ENCODE data around the gene CFAP410. TPM values are rescaled to one million over a fixed set of nuclear protein-coding genes. Genes with fewer than 3 reads are reported as not detected.
"Not testable (repeated sequence)": the region's sequence is repeated elsewhere in the genome, so short reads cannot be mapped to it uniquely, and the experiment has no call there.

CFAP410 gene
- total RNA-seq, 1 experiment from 2014 or later, result 5.0 TPM

GRCh38 chr21:44370027-44370735 lies 31.0 kb upstream of the CFAP410 start:
- DNase-seq (ENCODE audit: extremely low read depth, low read depth), result no peak

DNA sequence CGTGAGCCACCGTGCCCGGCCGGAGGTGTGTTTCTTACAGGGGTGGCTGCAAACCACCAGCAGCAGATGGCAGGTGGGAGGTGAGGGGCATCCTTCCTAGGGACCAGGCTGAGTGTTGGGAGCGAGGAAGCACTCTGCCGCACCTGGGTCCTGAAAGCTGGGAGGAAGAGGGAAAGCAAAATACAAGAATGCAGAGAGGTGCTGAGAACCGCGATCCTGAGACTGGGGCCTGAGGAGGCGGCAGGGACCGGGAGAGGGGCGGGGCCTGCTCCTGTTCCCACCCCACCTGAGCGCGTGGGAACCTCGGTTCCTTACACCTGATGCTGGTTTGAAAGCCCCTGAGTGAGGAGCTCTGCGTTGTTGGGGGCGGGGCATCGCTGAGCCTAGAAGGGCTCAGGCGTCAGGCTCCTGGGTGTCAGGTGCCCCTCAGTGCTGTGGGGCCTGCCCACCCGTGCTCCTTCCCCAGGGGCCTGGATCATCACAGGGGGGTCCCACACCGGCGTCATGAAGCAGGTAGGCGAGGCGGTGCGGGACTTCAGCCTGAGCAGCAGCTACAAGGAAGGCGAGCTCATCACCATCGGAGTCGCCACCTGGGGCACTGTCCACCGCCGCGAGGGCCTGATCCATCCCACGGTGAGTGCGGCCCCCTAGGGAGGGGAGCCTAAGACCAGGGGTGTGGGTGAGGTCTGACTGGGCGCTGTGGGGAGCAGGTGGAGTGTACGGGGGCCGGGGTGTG lies 29.7 kb upstream of the CFAP410 start:
- no peak for DNase-seq (ENCODE audit: extremely low read depth, low read depth)

DNA sequence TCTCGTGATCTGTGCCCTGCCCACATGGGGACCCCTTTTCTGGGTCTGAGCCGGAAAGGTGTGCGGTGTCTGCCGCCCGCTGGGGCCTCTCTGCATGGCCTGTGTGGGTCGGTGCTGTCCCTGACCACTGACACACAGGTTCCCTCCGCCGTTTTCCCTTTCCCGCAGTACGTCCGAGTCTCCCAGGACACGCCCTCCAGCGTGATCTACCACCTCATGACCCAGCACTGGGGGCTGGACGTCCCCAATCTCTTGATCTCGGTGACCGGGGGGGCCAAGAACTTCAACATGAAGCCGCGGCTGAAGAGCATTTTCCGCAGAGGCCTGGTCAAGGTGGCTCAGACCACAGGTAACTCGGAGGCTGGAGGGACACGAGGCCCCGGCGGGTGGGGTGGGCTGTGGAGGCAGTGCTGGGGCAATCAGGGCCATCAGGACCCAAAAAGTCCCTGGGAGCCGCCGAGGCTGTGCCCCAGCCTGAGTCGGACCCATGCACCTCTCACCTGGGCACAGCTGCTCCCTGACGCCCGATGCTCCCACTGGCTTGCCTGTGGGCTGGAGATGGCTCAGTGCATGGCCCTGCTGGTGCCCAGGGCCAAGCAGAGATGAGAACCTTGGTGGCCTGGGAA lies 27.5 kb upstream of the CFAP410 start:
- no peak for DNase-seq (ENCODE audit: extremely low read depth, low read depth)

DNA sequence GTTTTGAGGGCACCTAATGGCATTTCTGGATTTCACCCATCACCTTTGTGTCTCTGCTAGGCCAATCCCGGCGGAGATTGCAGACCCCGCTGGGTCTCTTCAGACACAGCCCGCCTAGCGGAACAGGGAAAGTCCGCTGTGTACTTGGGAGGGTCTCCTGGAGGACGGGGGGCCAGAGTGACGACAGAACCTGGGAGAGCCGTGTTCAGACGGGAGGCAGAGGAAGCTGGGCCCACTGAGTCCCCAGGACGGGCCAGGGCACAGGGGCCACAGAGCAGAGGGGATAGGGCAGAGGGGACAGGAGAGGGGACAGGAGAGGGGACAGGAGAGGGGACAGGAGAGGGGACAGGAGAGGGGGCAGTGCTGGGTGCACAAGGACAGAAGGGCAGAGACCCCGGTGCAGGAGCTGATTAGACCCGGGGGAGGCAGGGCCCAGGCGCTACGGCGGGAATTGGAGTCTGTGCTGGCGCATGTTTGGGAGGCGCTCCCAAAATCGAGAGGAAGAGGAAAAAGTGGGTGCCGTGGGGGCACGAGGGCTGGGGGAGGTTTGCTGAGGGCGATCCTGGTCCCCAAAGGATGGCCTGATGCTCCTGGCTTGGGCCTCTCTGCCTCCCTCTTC lies 26.9 kb upstream of the CFAP410 start:
- DNase-seq (ENCODE audit: extremely low read depth, low read depth), result no peak

DNA sequence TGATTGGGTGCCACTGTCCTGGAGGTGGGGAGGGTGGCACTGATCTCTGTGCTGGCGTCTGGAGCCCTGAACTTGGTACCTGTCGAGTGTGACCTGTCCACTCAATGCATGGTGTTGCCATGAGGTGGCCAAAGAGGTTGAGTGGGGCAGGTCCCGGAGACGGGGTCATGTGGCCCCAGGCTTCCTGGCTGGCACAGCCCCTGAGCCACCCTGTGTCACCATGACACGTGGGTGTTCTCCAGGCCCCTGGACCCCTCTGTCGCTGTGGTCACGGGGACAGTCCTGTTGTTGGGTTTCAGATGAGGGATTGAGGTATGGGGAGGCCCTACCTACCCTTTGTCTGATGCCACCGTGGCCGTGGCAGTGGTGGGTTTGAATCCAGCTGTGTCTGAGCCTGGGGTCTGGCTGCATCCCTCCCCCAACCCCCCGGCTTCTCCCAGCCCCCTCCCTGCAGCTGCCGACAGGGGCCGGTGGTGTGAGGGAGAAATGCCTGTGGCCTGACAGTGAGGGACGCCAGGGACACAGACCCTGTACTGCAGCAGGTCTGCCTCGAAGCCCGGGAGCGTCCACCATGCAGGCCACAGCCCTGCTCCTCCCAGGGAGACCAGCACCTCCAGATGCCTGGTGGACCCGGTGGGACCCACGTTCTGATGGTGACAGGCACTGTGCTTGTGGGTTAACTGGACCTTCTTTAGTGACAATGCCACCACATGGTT lies 26.2 kb upstream of the CFAP410 start:
- DNase-seq (ENCODE audit: extremely low read depth, low read depth), result no peak

- DNase-seq (ENCODE audit: extremely low read depth, low read depth), result no peak
These were observed 25.2 kb upstream of the CFAP410 start for GRCh38 chr21:44364151-44365053.

DNA sequence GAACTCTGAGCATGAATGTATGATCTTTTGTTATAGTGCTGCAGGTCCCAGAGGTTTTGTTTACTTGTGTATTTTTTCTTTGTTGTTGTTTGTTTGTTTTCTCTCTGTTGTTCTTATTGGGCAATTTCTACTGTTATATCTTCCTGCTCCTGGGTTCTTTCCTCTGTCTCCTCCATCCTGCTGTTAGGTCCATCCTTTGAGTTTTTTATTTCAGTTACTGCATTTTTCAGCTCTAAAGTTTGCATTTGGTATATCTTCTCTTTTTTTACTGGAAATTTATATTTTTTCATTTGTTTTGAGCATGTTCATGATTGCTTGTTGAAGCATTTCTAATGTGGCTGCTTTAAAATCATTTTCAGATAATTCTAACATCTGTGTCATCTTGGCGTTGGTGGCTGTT lies 24.1 kb upstream of the CFAP410 start:
- no peak for DNase-seq (ENCODE audit: extremely low read depth, low read depth)

GRCh38 chr21:44361903-44362302 lies 22.7 kb upstream of the CFAP410 start:
- DNase-seq (ENCODE audit: extremely low read depth, low read depth), result not testable (repeated sequence)

- DNase-seq (ENCODE audit: extremely low read depth, low read depth), result no peak
These were observed 21.0 kb upstream of the CFAP410 start for GRCh38 chr21:44360159-44360558.

GRCh38 chr21:44359396-44359795 lies 20.2 kb upstream of the CFAP410 start:
- no peak for DNase-seq (ENCODE audit: extremely low read depth, low read depth)

- DNase-seq (ENCODE audit: extremely low read depth, low read depth), result no peak
These were observed 18.1 kb upstream of the CFAP410 start for GRCh38 chr21:44357064-44357837.

DNA sequence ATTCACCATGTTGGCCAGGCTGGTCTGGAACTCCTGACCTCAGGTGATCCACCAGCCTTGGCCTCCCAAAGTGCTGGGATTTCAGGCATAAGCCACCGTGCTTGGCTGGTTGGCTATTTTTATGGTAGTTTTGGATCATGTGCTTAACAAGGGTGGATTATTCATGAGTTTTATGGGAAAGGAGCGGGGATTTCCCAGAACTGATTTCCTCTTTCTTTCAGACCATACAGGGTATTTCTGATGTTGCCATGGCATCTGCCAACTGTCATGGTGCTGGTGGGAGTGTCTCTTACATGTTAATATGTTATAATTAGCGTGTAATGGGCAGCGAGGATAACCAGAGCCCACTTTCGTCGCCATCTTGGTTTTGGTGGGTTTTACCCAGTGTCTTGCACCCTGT lies 17.4 kb upstream of the CFAP410 start:
- DNase-seq (ENCODE audit: extremely low read depth, low read depth), result no peak

- no peak for DNase-seq (ENCODE audit: extremely low read depth, low read depth)
These were observed 17.0 kb upstream of the CFAP410 start for GRCh38 chr21:44356160-44356559.

GRCh38 chr21:44354775-44355771 lies 15.9 kb upstream of the CFAP410 start:
- DNase-seq (ENCODE audit: extremely low read depth, low read depth), result no peak

GRCh38 chr21:44354001-44354405 lies 14.8 kb upstream of the CFAP410 start:
- no peak for DNase-seq (ENCODE audit: extremely low read depth, low read depth)

DNA sequence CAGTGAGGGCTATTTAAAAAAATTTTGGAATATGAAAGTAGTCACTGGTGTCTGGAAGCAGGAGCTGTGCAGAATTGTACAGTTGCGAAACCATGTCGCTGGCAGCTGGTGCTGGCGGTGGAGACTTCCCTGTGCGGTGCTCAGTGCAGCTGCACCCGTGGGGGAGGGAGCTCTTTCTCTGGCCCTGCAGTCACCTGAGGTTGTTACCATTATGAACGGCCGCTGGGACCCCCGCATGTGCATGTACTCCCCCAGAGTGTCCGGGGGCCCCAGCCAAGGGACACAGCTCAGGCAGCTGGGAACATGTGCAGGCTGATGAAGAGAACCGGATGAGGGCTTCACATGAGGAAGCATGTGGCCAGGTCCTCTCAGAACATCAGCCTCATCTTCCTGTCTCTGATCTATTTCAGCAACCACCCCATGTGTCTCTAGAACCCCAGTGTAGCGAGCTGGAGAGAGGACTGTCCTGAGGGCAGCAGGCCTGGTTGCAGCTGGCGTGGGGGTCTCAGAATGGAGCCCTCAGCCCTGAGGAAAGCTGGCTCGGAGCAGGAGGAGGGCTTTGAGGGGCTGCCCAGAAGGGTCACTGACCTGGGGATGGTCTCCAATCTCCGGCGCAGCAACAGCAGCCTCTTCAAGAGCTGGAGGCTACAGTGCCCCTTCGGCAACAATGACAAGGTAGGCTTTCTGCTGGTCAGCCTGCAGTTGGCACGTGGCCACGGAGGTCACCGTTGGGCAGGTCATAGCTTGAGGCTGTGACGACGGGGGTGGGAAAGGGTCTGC lies 14.2 kb upstream of the CFAP410 start, which contains the start of gene TRPM2:
TRPM2 (plus strand) TSS at position 431 of the 780 bp plus-strand sequence; CDS start at position 511, 80 bp downstream.
- no peak for DNase-seq (ENCODE audit: extremely low read depth, low read depth)

Measured in NCI-H460 (cell line).